Measurements from ENCODE around the gene CACNA2D3. TPM values are rescaled to one million over a fixed set of nuclear protein-coding genes. Genes with fewer than 3 reads are reported as not detected.

Gene CACNA2D3
- total and polyA plus RNA-seq, 2 experiments from 2014 or later: 0.30 to 0.43 TPM

DNA sequence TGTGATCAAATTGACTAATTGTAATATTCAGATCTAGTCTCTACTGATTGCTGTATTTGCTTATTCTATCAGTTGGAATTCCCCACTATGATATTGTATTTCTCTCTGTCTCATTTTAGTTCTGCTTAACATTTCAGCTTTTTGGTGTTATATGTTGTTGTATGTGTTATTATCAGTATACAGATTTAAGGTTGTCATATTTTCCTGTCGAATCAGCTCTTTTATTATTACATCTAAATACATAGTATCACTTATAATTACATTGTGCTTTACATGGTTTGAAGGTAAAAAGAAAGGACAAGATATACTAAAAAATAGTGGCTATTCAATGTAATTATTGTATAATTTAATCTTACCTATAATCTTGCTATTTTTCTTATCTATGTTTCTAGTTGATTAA, 598.3 kb downstream of the CACNA2D3 start:
- H3F3A ChIP-seq (ENCODE audit: insufficient read depth): no peaks in the 10 kb centered on the region
- WGBS, 2 experiments (ENCODE audit: low coverage in 1 of 2, low lambda C conversion rate in 2 of 2, missing lambda C conversion rate in 2 of 2): 53 to 54% methylated on average over 1 of the region's 1 CpG
- H3K4me3 ChIP-seq: no peak overlapping the region
- no peak overlapping the region for H3K4me2 ChIP-seq (ENCODE audit: unreplicated experiment)
- no peak for DNase-seq
- TF ChIP-seq EZH2 (IDR thresholded peaks at IDR 0.05; ENCODE audit: insufficient read depth, poor library complexity, severe bottlenecking): no peak
- TF ChIP-seq EZH2phosphoT487 (IDR thresholded peaks at IDR 0.05; ENCODE audit: insufficient read depth, low read depth): no peak
- no peaks in the 10 kb centered on the region for H3K27me3 ChIP-seq (replicated peaks; ENCODE audit: insufficient read depth)
- H3K27ac ChIP-seq: no peak overlapping the region
- no peaks in the 10 kb centered on the region for H4K20me1 ChIP-seq (ENCODE audit: insufficient read depth)
- H3K79me2 ChIP-seq (ENCODE audit: insufficient read depth): no peaks in the 10 kb centered on the region
- in situ Hi-C loops (cut with MboI): no loop called here
- H3K9me2 ChIP-seq (ENCODE audit: insufficient read depth): no peaks in the 10 kb centered on the region
- H2AFZ ChIP-seq: no peak overlapping the region
- no peaks in the 10 kb centered on the region for H3K9me3 ChIP-seq (ENCODE audit: low read depth)
- no peaks in the 10 kb centered on the region for H3K4me1 ChIP-seq (ENCODE audit: insufficient read depth)
- no peaks in the 10 kb centered on the region for H3K36me3 ChIP-seq (ENCODE audit: low read depth)
- H3K9ac ChIP-seq: no peak overlapping the region

DNA sequence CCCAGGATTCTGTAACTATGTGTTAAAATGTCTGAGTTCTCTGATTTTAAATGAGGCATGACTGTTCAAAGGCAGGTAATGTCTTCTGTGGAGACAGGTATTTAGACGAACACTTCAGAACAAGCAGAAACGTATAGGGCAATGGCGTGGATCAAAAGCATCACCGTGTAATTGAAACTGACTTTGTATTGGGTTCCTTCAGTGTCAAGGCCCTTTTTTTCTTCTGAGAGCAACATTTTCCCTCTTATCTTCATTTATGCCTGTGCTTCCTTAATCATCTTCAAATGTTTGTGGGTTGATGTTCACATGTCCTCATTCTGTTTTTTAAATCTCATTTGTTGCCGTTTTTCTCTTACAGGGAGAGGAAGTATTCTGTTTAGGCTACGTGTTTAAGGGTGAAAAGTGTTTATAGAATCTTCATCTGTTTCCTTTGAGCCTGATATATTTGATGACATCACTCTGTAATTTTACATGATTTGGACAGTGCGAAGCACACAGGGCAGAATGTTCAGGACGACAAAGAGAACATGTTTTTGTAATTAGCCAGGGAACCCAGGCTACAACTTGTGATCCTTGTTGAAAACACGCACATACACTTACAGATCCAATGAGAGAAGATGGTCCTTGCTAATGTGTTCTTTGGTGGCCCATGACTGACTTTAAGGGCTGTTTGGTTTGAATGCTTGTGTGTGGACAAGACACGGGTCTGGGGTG, 609.5 kb downstream of the CACNA2D3 start:
- H3K9me3 ChIP-seq (ENCODE audit: low read depth): no peaks in the 10 kb centered on the region
- H3K9me2 ChIP-seq (ENCODE audit: insufficient read depth): no peaks in the 10 kb centered on the region
- H3K36me3 ChIP-seq (ENCODE audit: low read depth): no peaks in the 10 kb centered on the region
- no peaks in the 10 kb centered on the region for H4K20me1 ChIP-seq (ENCODE audit: insufficient read depth)
- no peaks in the 10 kb centered on the region for H3K4me1 ChIP-seq (ENCODE audit: insufficient read depth)
- no peak overlapping the region for H3K9ac ChIP-seq
- H3K4me3 ChIP-seq: no peak overlapping the region
- DNase-seq: no peak
- no peak overlapping the region for H2AFZ ChIP-seq
- no peaks in the 10 kb centered on the region for H3K27me3 ChIP-seq (replicated peaks; ENCODE audit: insufficient read depth)
- no peaks in the 10 kb centered on the region for H3F3A ChIP-seq (ENCODE audit: insufficient read depth)
- in situ Hi-C loops (cut with MboI): no loop called here
- H3K27ac ChIP-seq: no peak overlapping the region
- no peaks in the 10 kb centered on the region for H3K79me2 ChIP-seq (ENCODE audit: insufficient read depth)
- WGBS, 2 experiments (ENCODE audit: low coverage in 1 of 2, low lambda C conversion rate in 2 of 2, missing lambda C conversion rate in 2 of 2): 21 to 22% methylated on average over 10 of the region's 10 CpGs
- no peak overlapping the region for H3K4me2 ChIP-seq (ENCODE audit: unreplicated experiment)
- no peak for TF ChIP-seq EZH2 (IDR thresholded peaks at IDR 0.05; ENCODE audit: insufficient read depth, poor library complexity, severe bottlenecking)
- TF ChIP-seq EZH2phosphoT487 (IDR thresholded peaks at IDR 0.05; ENCODE audit: insufficient read depth, low read depth): no peak

DNA sequence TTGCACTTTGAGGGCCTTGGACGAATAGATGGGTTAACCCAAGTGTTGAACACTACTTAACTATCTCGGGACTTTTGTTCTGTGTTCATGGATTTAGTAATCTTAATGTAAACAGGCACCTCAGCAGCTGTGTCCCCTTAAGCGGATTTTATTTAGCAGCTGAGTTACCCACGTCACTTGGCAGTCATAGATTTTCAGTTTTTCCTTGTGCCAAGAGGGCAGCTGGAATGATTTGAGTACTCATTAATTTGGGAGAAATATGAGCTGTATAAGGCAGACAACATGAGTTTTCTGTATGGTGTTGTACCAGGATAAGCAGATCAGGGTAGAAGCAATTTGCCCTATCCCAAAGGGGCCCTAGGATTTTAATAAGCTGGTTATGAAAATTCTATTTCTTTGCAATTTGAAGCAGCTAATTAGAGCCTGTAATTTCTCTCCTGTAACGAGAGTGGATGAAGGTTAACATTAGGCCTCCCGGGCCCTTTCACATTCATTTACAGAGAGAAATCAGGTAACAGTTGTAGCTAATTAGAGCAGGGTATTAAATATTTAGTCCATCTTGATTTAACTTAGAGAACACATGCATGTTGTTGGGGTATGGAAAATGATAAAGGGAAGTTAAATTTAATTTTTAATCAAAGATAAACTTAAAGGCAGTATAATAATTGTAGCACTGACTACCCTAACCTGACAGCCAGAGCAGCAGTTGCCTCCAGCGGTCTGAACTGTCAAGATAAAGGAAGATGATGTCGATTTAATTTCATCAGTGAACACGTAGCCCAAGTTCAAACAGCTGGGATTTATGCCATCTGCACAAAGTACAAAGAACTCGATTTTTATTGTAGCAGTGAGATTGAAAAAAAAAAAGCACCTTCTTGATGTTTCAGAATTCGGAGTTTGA, 611.0 kb downstream of the CACNA2D3 start:
- H3K27ac ChIP-seq: no peak overlapping the region
- TF ChIP-seq EZH2 (IDR thresholded peaks at IDR 0.05; ENCODE audit: insufficient read depth, poor library complexity, severe bottlenecking): no peak
- no peak for TF ChIP-seq EZH2phosphoT487 (IDR thresholded peaks at IDR 0.05; ENCODE audit: insufficient read depth, low read depth)
- no peak overlapping the region for H3K4me2 ChIP-seq (ENCODE audit: unreplicated experiment)
- no peak overlapping the region for H2AFZ ChIP-seq
- DNase-seq: no peak
- H3K36me3 ChIP-seq (ENCODE audit: low read depth): no peaks in the 10 kb centered on the region
- H3K27me3 ChIP-seq (replicated peaks; ENCODE audit: insufficient read depth): no peaks in the 10 kb centered on the region
- 31 to 32% methylated on average over 11 of the region's 11 CpGs for WGBS, 2 experiments (ENCODE audit: low coverage in 1 of 2, low lambda C conversion rate in 2 of 2, missing lambda C conversion rate in 2 of 2)
- in situ Hi-C loops (cut with MboI): no loop called here
- H3K4me1 ChIP-seq (ENCODE audit: insufficient read depth): no peaks in the 10 kb centered on the region
- H4K20me1 ChIP-seq (ENCODE audit: insufficient read depth): no peaks in the 10 kb centered on the region
- H3K79me2 ChIP-seq (ENCODE audit: insufficient read depth): no peaks in the 10 kb centered on the region
- no peak overlapping the region for H3K4me3 ChIP-seq
- H3F3A ChIP-seq (ENCODE audit: insufficient read depth): no peaks in the 10 kb centered on the region
- H3K9me2 ChIP-seq (ENCODE audit: insufficient read depth): no peaks in the 10 kb centered on the region
- no peak overlapping the region for H3K9ac ChIP-seq
- no peaks in the 10 kb centered on the region for H3K9me3 ChIP-seq (ENCODE audit: low read depth)

DNA sequence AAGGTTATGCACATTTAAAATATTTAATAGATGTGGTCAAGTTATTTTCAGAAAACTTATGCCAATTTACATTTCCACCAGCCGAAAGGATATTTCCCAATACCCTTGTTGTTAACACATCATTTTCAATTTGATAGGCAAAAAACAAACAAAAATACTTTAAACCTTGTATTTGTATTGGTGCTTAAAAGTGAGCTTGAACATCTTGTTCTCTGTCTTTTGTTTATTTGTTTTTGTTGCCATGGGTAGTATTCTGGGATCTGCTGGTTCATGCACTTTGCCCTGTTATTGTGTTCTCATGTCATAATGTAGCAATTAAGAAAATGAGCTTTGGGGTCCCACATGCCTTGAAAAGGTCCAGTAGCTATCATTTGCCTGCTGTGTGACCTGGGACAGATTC, 614.1 kb downstream of the CACNA2D3 start:
- Histone ChIP-seq H3K9me3 (ENCODE audit: low read depth) (no peaks in the 10 kb centered on the region), H3K9me2 (ENCODE audit: insufficient read depth) (no peaks in the 10 kb centered on the region), H3K4me1 (ENCODE audit: insufficient read depth) (no peaks in the 10 kb centered on the region), H3K4me3 (no peak overlapping the region), H3K36me3 (ENCODE audit: low read depth) (no peaks in the 10 kb centered on the region), H3K27me3 (replicated peaks; ENCODE audit: insufficient read depth) (no peaks in the 10 kb centered on the region), H3K79me2 (ENCODE audit: insufficient read depth) (no peaks in the 10 kb centered on the region), H2AFZ (no peak overlapping the region), H3K27ac (no peak overlapping the region), H4K20me1 (ENCODE audit: insufficient read depth) (no peaks in the 10 kb centered on the region), H3K9ac (no peak overlapping the region), H3F3A (ENCODE audit: insufficient read depth) (no peaks in the 10 kb centered on the region), H3K4me2 (ENCODE audit: unreplicated experiment) (no peak overlapping the region)
- WGBS, 2 experiments (ENCODE audit: low coverage in 1 of 2, low lambda C conversion rate in 2 of 2, missing lambda C conversion rate in 2 of 2): 6 to 13% methylated on average over 1 of the region's 1 CpG
- DNase-seq: no peak
- in situ Hi-C loops (cut with MboI): no loop called here
- no peak for TF ChIP-seq EZH2 (IDR thresholded peaks at IDR 0.05; ENCODE audit: insufficient read depth, poor library complexity, severe bottlenecking)
- no peak for TF ChIP-seq EZH2phosphoT487 (IDR thresholded peaks at IDR 0.05; ENCODE audit: insufficient read depth, low read depth)
